ENCODE data around the gene RNF168. TPM values are rescaled to one million over a fixed set of nuclear protein-coding genes. Genes with fewer than 3 reads are reported as not detected.
A peak's percentile ranks its signal among the peaks of the same experiment; 100 is the strongest.
"Not testable (repeated sequence)": the region's sequence is repeated elsewhere in the genome, so short reads cannot be mapped to it uniquely, and the experiment has no call there.

Gene RNF168
- total and polyA plus RNA-seq, 9 donors: 8.0 to 29.3 (median 19.5) TPM

DNA sequence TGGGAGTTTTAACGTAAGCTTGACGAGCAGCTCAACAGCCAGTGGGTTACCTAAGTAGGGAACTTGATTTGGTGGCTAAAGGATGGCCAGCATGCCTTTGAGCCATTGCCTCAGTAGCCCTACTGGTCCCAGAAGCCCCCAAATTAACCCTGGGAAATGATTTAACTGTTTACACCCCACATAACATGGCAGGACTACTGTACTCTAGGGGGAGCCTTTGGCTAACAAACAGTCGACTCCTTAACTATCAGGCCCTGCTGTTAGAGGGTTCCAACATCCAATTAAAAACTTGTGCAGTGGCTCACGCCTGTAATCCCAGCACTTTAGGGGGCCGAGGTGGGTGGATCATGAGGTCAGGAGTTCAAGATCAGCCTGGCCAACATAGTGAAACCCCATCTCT lies 21.0 kb upstream of the RNF168 start:
- no peak for DNase-seq
- Histone ChIP-seq H3K9me3 (peaks cover 0 to 1% of the 10 kb centered on the region in 2 donors), H3K4me3 (no peak overlapping the region), H3K36me3 (no peaks in the 10 kb centered on the region), H3K4me1 (ENCODE audit: insufficient read depth) (peaks cover 4% of the 10 kb centered on the region), H3K27ac (no peak overlapping the region), H3K27me3 (no peaks in the 10 kb centered on the region)
- intact Hi-C loops (cut with DNase I): no loop called here
- TF ChIP-seq EP300 (IDR thresholded peaks at IDR 0.05) (no peak), POLR2A (IDR thresholded peaks at IDR 0.05) (no peak)
- TF ChIP-seq, protein P1, sequence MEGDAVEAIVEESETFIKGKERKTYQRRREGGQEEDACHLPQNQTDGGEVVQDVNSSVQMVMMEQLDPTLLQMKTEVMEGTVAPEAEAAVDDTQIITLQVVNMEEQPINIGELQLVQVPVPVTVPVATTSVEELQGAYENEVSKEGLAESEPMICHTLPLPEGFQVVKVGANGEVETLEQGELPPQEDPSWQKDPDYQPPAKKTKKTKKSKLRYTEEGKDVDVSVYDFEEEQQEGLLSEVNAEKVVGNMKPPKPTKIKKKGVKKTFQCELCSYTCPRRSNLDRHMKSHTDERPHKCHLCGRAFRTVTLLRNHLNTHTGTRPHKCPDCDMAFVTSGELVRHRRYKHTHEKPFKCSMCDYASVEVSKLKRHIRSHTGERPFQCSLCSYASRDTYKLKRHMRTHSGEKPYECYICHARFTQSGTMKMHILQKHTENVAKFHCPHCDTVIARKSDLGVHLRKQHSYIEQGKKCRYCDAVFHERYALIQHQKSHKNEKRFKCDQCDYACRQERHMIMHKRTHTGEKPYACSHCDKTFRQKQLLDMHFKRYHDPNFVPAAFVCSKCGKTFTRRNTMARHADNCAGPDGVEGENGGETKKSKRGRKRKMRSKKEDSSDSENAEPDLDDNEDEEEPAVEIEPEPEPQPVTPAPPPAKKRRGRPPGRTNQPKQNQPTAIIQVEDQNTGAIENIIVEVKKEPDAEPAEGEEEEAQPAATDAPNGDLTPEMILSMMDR (IDR thresholded peaks at IDR 0.05): no peak
- WGBS, 3 donors: 52 to 61% (median 56%) methylated on average over 5 of the region's 5 CpGs

DNA sequence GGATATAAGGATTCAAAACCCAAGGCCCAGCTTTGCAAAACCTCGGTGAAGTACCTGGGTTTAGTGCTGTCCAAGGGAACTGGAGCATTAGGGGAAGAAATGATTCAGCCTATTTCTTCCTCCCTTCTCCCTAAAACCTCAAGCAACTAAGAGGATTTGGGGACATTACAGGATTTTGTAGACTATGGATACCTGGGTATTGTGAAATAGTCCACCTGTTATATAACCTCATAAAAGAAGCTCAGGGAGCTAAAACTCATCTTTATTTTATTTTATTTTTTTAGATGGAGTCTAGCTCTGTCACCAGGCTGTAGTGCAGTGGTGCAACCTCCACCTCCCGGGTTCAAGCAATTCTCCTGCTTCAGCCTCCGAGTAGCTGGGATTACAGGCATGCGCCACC lies 20.3 kb upstream of the RNF168 start:
- Histone ChIP-seq H3K27me3 (no peaks in the 10 kb centered on the region), H3K4me1 (ENCODE audit: insufficient read depth) (peaks cover 2% of the 10 kb centered on the region), H3K27ac (no peak overlapping the region), H3K4me3 (no peak overlapping the region), H3K9me3 (peaks cover 6 to 8% of the 10 kb centered on the region in 2 donors), H3K36me3 (no peaks in the 10 kb centered on the region)
- 94 to 97% (median 95%) methylated on average over 4 of the region's 4 CpGs for WGBS, 3 donors
- no peak for DNase-seq
- TF ChIP-seq EP300 (IDR thresholded peaks at IDR 0.05): no peak
- no peak for TF ChIP-seq POLR2A (IDR thresholded peaks at IDR 0.05)
- TF ChIP-seq, protein P1 (IDR thresholded peaks at IDR 0.05): no peak
- intact Hi-C loops (cut with DNase I): no loop called here

- not testable (repeated sequence) for H3K4me3 ChIP-seq
- H3K9me3 ChIP-seq: peaks cover 9 to 13% of the 10 kb centered on the region in 2 donors
Observed at GRCh38 chr3:196521291-196521690, 17.7 kb upstream of the RNF168 start.

DNA sequence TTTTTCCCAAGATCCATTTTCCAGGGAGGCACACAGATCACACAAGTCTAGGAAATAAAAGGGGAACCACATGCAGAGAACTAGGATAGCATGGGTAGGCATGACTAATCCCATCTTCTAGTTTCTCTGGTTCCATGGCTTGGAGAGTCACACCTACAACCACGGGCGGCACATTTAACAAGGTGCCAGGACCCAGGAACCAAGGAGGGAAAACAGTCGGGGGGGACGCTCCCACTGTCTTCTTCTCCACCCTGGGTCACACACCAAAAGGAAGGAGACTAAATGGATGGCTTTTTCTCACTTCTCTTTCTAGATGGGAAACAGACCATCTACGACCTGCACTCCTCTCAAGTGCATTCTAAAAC lies 16.1 kb upstream of the RNF168 start:
- DNase-seq: no peak
- intact Hi-C loops (cut with DNase I): no loop called here
- Histone ChIP-seq H3K27me3 (no peaks in the 10 kb centered on the region), H3K4me1 (ENCODE audit: insufficient read depth) (no peaks in the 10 kb centered on the region), H3K36me3 (no peaks in the 10 kb centered on the region), H3K4me3 (no peak overlapping the region), H3K27ac (no peak overlapping the region), H3K9me3 (peaks cover 9 to 13% of the 10 kb centered on the region in 2 donors)
- TF ChIP-seq POLR2A (IDR thresholded peaks at IDR 0.05): no peak
- no peak for TF ChIP-seq EP300 (IDR thresholded peaks at IDR 0.05)
- TF ChIP-seq, protein P1 (IDR thresholded peaks at IDR 0.05): no peak
- 77 to 85% (median 79%) methylated on average over 5 of the region's 5 CpGs for WGBS, 3 donors

More at GRCh38 chr3:196521291-196521690, 17.7 kb upstream of the RNF168 start:
- intact Hi-C loops (cut with DNase I); H3K27me3 ChIP-seq; H3K4me1 ChIP-seq (ENCODE audit: insufficient read depth); DNase-seq; H3K36me3 ChIP-seq; H3K27ac ChIP-seq: not testable (repeated sequence)
- WGBS, 3 donors: 80 to 90% (median 82%) methylated on average over 12 of the region's 12 CpGs

DNA sequence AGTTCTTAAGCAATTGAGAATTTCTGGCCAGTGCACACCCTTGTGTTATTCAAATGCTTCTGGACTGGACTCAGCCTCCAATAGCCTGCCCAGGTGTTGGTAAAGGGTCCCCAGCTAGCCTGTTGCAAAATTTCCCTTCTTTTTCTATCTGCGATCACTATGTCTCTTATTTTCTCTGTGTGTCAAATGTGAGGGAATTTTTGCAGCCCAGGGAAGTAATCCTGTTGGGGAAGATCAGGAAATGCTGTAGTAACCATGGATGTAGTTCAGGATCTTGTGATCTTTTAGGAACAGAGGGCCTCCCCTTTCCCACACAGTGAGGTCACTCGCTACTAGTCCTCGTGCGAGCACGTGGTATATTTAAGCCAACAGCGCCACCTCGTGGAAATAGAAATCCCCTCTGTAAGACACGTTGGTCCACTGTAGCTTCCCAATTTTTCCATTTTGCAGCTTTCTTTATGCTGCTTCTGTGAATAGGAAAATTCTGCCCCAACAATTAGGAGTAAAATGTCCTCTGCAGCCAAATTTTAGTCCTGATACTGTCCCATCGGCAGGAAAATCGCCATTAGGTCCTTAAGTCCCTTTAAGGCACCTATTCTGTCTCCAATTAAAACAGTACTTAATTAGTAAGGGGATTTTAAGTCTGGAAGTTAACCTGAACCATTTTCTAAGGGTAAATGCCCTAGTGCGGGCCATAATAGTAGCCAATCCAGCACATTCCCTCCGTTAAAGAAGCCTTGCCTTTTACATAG lies 15.6 kb upstream of the RNF168 start:
- Histone ChIP-seq H3K4me3 (no peak overlapping the region), H3K36me3 (no peaks in the 10 kb centered on the region), H3K27ac (no peak overlapping the region), H3K9me3 (peaks cover 9 to 13% of the 10 kb centered on the region in 2 donors), H3K4me1 (ENCODE audit: insufficient read depth) (no peaks in the 10 kb centered on the region), H3K27me3 (no peaks in the 10 kb centered on the region)
- WGBS, 3 donors: 39 to 54% (median 47%) methylated on average over 12 of the region's 12 CpGs
- intact Hi-C loops (cut with DNase I): no loop called here
- no peak for TF ChIP-seq EP300 (IDR thresholded peaks at IDR 0.05)
- no peak for TF ChIP-seq POLR2A (IDR thresholded peaks at IDR 0.05)
- TF ChIP-seq, protein P1 (IDR thresholded peaks at IDR 0.05): no peak
- peak in 2 of 5 donors; percentile 25 for DNase-seq

All from ovary (tissue), 9 donors.